Measurements from ENCODE around the gene NPAS3. TPM values are rescaled to one million over a fixed set of nuclear protein-coding genes. Genes with fewer than 3 reads are reported as not detected.
A peak's percentile ranks its signal among the peaks of the same experiment; 100 is the strongest.

The NPAS3 gene
- total and polyA plus RNA-seq, 4 experiments from 2014 or later: not detected

- H3K9me3 ChIP-seq (ENCODE audit: control insufficient read depth in 1 of 2, low read length in 2 of 2): no peaks in the 10 kb centered on the region
- H3K4me1 Mint-ChIP-seq: peaks cover 3 to 24% (median 16%) of the 10 kb centered on the region in 4 donors
- peaks cover 28% of the 10 kb centered on the region for H3K27me3 ChIP-seq (ENCODE audit: insufficient read depth, low read length)
- peaks cover 38 to 48% of the 10 kb centered on the region in 2 donors for H3K27me3 Mint-ChIP-seq
- ChIA-PET CTCF (ENCODE audit: partially characterized antibody) (no interaction called here), POLR2A (ENCODE audit: partially characterized antibody) (no interaction called here)
- H3K4me3 Mint-ChIP-seq: peak overlapping the region in 4 of 8 donors; percentile 31 to 60 (median 54)
- H3K36me3 ChIP-seq (ENCODE audit: insufficient read depth, low read length): no peaks in the 10 kb centered on the region
- no peaks in the 10 kb centered on the region for H3K36me3 Mint-ChIP-seq
- H3K4me3 ChIP-seq (ENCODE audit: low read length in 2 of 2): no peak overlapping the region
- DNase-seq: no peak
- H3K27ac ChIP-seq (ENCODE audit: low read depth, low read length): no peak overlapping the region
- no peak overlapping the region for H3K27ac Mint-ChIP-seq
- H3K9me3 Mint-ChIP-seq: peaks cover 0 to 4% (median 0%) of the 10 kb centered on the region in 8 donors
- intact Hi-C loops (cut with micrococcal nuclease): no loop called here
- H3K4me1 ChIP-seq (ENCODE audit: insufficient read depth, low read length): peaks cover 4% of the 10 kb centered on the region
Measured at GRCh38 chr14:32933629-32934072, 5.0 kb upstream of the NPAS3 start.

- H3K4me1 ChIP-seq (ENCODE audit: insufficient read depth, low read length): peaks cover 4% of the 10 kb centered on the region
- no peaks in the 10 kb centered on the region for H3K9me3 ChIP-seq (ENCODE audit: control insufficient read depth in 1 of 2, low read length in 2 of 2)
- no peak overlapping the region for H3K27ac ChIP-seq (ENCODE audit: low read depth, low read length)
- POLR2A ChIA-PET (ENCODE audit: partially characterized antibody): no interaction called here
- H3K36me3 ChIP-seq (ENCODE audit: insufficient read depth, low read length): no peaks in the 10 kb centered on the region
- Mint-ChIP-seq H3K4me1 (peaks cover 3 to 24% (median 16%) of the 10 kb centered on the region in 4 donors), H3K36me3 (no peaks in the 10 kb centered on the region), H3K27ac (no peak overlapping the region), H3K4me3 (peak overlapping the region in 5 of 8 donors; percentile 25 to 60 (median 50)), H3K27me3 (peaks cover 38 to 46% of the 10 kb centered on the region in 2 donors), H3K9me3 (peaks cover 0 to 4% (median 0%) of the 10 kb centered on the region in 8 donors)
- DNase-seq: no peak
- peaks cover 28% of the 10 kb centered on the region for H3K27me3 ChIP-seq (ENCODE audit: insufficient read depth, low read length)
- CTCF ChIA-PET (ENCODE audit: partially characterized antibody): no interaction called here
- intact Hi-C loops (cut with micrococcal nuclease): no loop called here
- no peak overlapping the region for H3K4me3 ChIP-seq (ENCODE audit: low read length in 2 of 2)
Measured at GRCh38 chr14:32934073-32934880, 4.4 kb upstream of the NPAS3 start.

- H3K27ac ChIP-seq (ENCODE audit: low read depth, low read length): no peak overlapping the region
- Mint-ChIP-seq H3K4me3 (peak overlapping the region in 5 of 8 donors; percentile 1 to 63 (median 12)), H3K27ac (no peak overlapping the region), H3K9me3 (peaks cover 0 to 5% (median 0%) of the 10 kb centered on the region in 8 donors), H3K27me3 (peaks cover 43 to 50% of the 10 kb centered on the region in 2 donors), H3K36me3 (peaks cover 1 to 3% of the 10 kb centered on the region in 2 donors), H3K4me1 (peaks cover 5 to 28% (median 20%) of the 10 kb centered on the region in 4 donors)
- no peak overlapping the region for H3K4me3 ChIP-seq (ENCODE audit: low read length in 2 of 2)
- no peaks in the 10 kb centered on the region for H3K36me3 ChIP-seq (ENCODE audit: insufficient read depth, low read length)
- intact Hi-C loops (cut with micrococcal nuclease): no loop called here
- ChIA-PET POLR2A (ENCODE audit: partially characterized antibody) (no interaction called here), CTCF (ENCODE audit: partially characterized antibody) (no interaction called here)
- H3K9me3 ChIP-seq (ENCODE audit: control insufficient read depth in 1 of 2, low read length in 2 of 2): no peaks in the 10 kb centered on the region
- H3K4me1 ChIP-seq (ENCODE audit: insufficient read depth, low read length): peaks cover 7% of the 10 kb centered on the region
- peaks cover 30% of the 10 kb centered on the region for H3K27me3 ChIP-seq (ENCODE audit: insufficient read depth, low read length)
- DNase-seq: no peak
Measured at GRCh38 chr14:32934881-32935633, 3.6 kb upstream of the NPAS3 start.

GRCh38 chr14:32939254-32940065, 781 bp downstream of the NPAS3 start:
- Histone ChIP-seq H3K4me1 (ENCODE audit: insufficient read depth, low read length) (peaks cover 11% of the 10 kb centered on the region), H3K27me3 (ENCODE audit: insufficient read depth, low read length) (peaks cover 39% of the 10 kb centered on the region), H3K27ac (ENCODE audit: low read depth, low read length) (no peak overlapping the region), H3K9me3 (ENCODE audit: control insufficient read depth in 1 of 2, low read length in 2 of 2) (no peaks in the 10 kb centered on the region), H3K4me3 (ENCODE audit: low read length in 2 of 2) (no peak overlapping the region), H3K36me3 (ENCODE audit: insufficient read depth, low read length) (no peaks in the 10 kb centered on the region)
- Mint-ChIP-seq H3K4me3 (peak overlapping the region; percentile 83 to 91 (median 88)), H3K36me3 (peaks cover 1 to 3% of the 10 kb centered on the region in 2 donors), H3K27ac (peak overlapping the region in 1 of 7 donors; percentile 17), H3K4me1 (peaks cover 5 to 27% (median 15%) of the 10 kb centered on the region in 4 donors), H3K27me3 (peaks cover 39% of the 10 kb centered on the region in 2 donors), H3K9me3 (peaks cover 0 to 2% (median 0%) of the 10 kb centered on the region in 8 donors)
- CTCF ChIA-PET (ENCODE audit: partially characterized antibody): no interaction called here
- POLR2A ChIA-PET (ENCODE audit: partially characterized antibody): no interaction called here
- DNase-seq: no peak
- intact Hi-C loops (cut with micrococcal nuclease): no loop called here

- H3K27ac Mint-ChIP-seq: peak overlapping the region in 1 of 7 donors; percentile 17
Measured at GRCh38 chr14:32940066-32940651, 1.5 kb downstream of the NPAS3 start.

GRCh38 chr14:32940711-32941667, 2.3 kb downstream of the NPAS3 start:
- peaks cover 29% of the 10 kb centered on the region for H3K27me3 ChIP-seq (ENCODE audit: insufficient read depth, low read length)
- peaks cover 4 to 23% (median 9%) of the 10 kb centered on the region in 4 donors for H3K4me1 Mint-ChIP-seq
- H3K27me3 Mint-ChIP-seq: peaks cover 38 to 39% of the 10 kb centered on the region in 2 donors

More at GRCh38 chr14:32940066-32940651, 1.5 kb downstream of the NPAS3 start:
- H3K4me3 ChIP-seq (ENCODE audit: low read length in 2 of 2): no peak overlapping the region
- Mint-ChIP-seq H3K36me3 (peaks cover 1 to 3% of the 10 kb centered on the region in 2 donors), H3K9me3 (peaks cover 0 to 2% (median 0%) of the 10 kb centered on the region in 8 donors), H3K27me3 (peaks cover 37 to 43% of the 10 kb centered on the region in 2 donors), H3K4me1 (peaks cover 5 to 24% (median 12%) of the 10 kb centered on the region in 4 donors), H3K4me3 (peak overlapping the region; percentile 83 to 91 (median 88))
- H3K4me1 ChIP-seq (ENCODE audit: insufficient read depth, low read length): peaks cover 8% of the 10 kb centered on the region
- H3K27ac ChIP-seq (ENCODE audit: low read depth, low read length): no peak overlapping the region
- H3K36me3 ChIP-seq (ENCODE audit: insufficient read depth, low read length): no peaks in the 10 kb centered on the region
- no peak for DNase-seq
- POLR2A ChIA-PET (ENCODE audit: partially characterized antibody): no interaction called here
- H3K27me3 ChIP-seq (ENCODE audit: insufficient read depth, low read length): peaks cover 38% of the 10 kb centered on the region
- no peaks in the 10 kb centered on the region for H3K9me3 ChIP-seq (ENCODE audit: control insufficient read depth in 1 of 2, low read length in 2 of 2)
- CTCF ChIA-PET (ENCODE audit: partially characterized antibody): no interaction called here
- intact Hi-C loops (cut with micrococcal nuclease): no loop called here

More at GRCh38 chr14:32940711-32941667, 2.3 kb downstream of the NPAS3 start:
- no peak for DNase-seq
- ChIA-PET CTCF (ENCODE audit: partially characterized antibody) (no interaction called here), POLR2A (ENCODE audit: partially characterized antibody) (no interaction called here)
- Mint-ChIP-seq H3K36me3 (peaks cover 1 to 3% of the 10 kb centered on the region in 2 donors), H3K4me3 (peak overlapping the region in 1 of 8 donors; percentile 30), H3K9me3 (peaks cover 0 to 2% (median 0%) of the 10 kb centered on the region in 8 donors), H3K27ac (no peak overlapping the region)
- intact Hi-C loops (cut with micrococcal nuclease): no loop called here
- H3K4me1 ChIP-seq (ENCODE audit: insufficient read depth, low read length): peaks cover 7% of the 10 kb centered on the region
- H3K9me3 ChIP-seq (ENCODE audit: control insufficient read depth in 1 of 2, low read length in 2 of 2): no peaks in the 10 kb centered on the region
- H3K36me3 ChIP-seq (ENCODE audit: insufficient read depth, low read length): no peaks in the 10 kb centered on the region
- no peak overlapping the region for H3K4me3 ChIP-seq (ENCODE audit: low read length in 2 of 2)
- no peak overlapping the region for H3K27ac ChIP-seq (ENCODE audit: low read depth, low read length)

Measured in CD4-positive, alpha-beta memory T cell (primary cell).